Measurements from ENCODE around the gene TCAP.

TCAP gene

GRCh38 chr17:39629494-39629880 lies 35.7 kb upstream of the TCAP start:
- DNase-seq = no peak

- no peak for DNase-seq
Observed at GRCh38 chr17:39629898-39630297, 35.3 kb upstream of the TCAP start.

GRCh38 chr17:39631403-39631802 lies 33.7 kb upstream of the TCAP start:
- DNase-seq = no peak

GRCh38 chr17:39632153-39632941 lies 32.8 kb upstream of the TCAP start:
- no peak for DNase-seq

GRCh38 chr17:39633570-39634183 lies 31.5 kb upstream of the TCAP start:
- DNase-seq = no peak

- DNase-seq = no peak
Observed at GRCh38 chr17:39634384-39634871, 30.7 kb upstream of the TCAP start.

GRCh38 chr17:39635614-39636176 lies 29.5 kb upstream of the TCAP start:
- no peak for DNase-seq

GRCh38 chr17:39636587-39636926 lies 28.6 kb upstream of the TCAP start:
- no peak for DNase-seq

- DNase-seq = peak; percentile 95
Observed at GRCh38 chr17:39636927-39637736, 28.0 kb upstream of the TCAP start, which contains the start of gene STARD3. Gene STARD3 (plus strand): TSS chr17:39637144. CDS start chr17:39653532, 16,388 bp downstream.

- no peak for DNase-seq
Observed at GRCh38 chr17:39638317-39638716, 26.8 kb upstream of the TCAP start.

- DNase-seq = no peak
Observed at GRCh38 chr17:39639043-39639442, 26.1 kb upstream of the TCAP start.

- DNase-seq = no peak
Observed at GRCh38 chr17:39639566-39640458, 25.3 kb upstream of the TCAP start.

GRCh38 chr17:39640591-39641031 lies 24.5 kb upstream of the TCAP start:
- no peak for DNase-seq

GRCh38 chr17:39641097-39641496 lies 24.1 kb upstream of the TCAP start:
- DNase-seq = no peak

GRCh38 chr17:39641883-39642282 lies 23.3 kb upstream of the TCAP start:
- DNase-seq = no peak

GRCh38 chr17:39642291-39643074 lies 22.7 kb upstream of the TCAP start:
- no peak for DNase-seq

GRCh38 chr17:39643271-39643670 lies 21.9 kb upstream of the TCAP start:
- no peak for DNase-seq

- no peak for DNase-seq
Observed at GRCh38 chr17:39647256-39647655, 17.9 kb upstream of the TCAP start.

GRCh38 chr17:39648616-39649366 lies 16.4 kb upstream of the TCAP start:
- no peak for DNase-seq

GRCh38 chr17:39650121-39650579 lies 15.0 kb upstream of the TCAP start:
- DNase-seq = no peak
